SK-N-SH treated with all-trans-retinoic acid at 6 μM for 48 hours (cell line): ENCODE data around the gene ALPG.
"Not testable (repeated sequence)": the region's sequence is repeated elsewhere in the genome, so short reads cannot be mapped to it uniquely, and the experiment has no call there.

Experiments
- ATAC-seq: fragments of 200-7000 bp; cut with Tn5 transposase; 3 replicates; pipeline ENCODE4 v1.9.1; 2020; ENCODE audit warnings: mild to moderate bottlenecking, moderate library complexity
- ARNTL ChIP-seq: fragments of 450-650 bp; formaldehyde crosslinking; IDR thresholded peaks from 2 replicates; pipeline ENCODE4 v1.5.0; 2020; ENCODE audit warnings: low read depth, mild to moderate bottlenecking, moderate library complexity, borderline replicate concordance
- BACH2 ChIP-seq: fragments of 250-450 bp; sonication (Bioruptor Pico); IDR thresholded peaks from 2 replicates; pipeline ENCODE4 v1.9.0; 2021; ENCODE audit warnings: mild to moderate bottlenecking, borderline replicate concordance
- CREB5 ChIP-seq: fragments of 250-450 bp; sonication (Bioruptor Pico); IDR thresholded peaks from 2 replicates; pipeline ENCODE4 v1.5.1; 2020; ENCODE audit warnings: low read depth, mild to moderate bottlenecking, moderate library complexity
- ESRRG ChIP-seq: fragments of 250-450 bp; sonication (Bioruptor Pico); IDR thresholded peaks from 2 replicates; pipeline ENCODE4 v1.6.1; 2021; ENCODE audit warnings: mild to moderate bottlenecking
- GLIS3 ChIP-seq: fragments of 250-450 bp; sonication (Bioruptor Pico); IDR thresholded peaks from 2 replicates; pipeline ENCODE4 v1.5.0; 2020; ENCODE audit warnings: mild to moderate bottlenecking, moderate library complexity
- ISL1 ChIP-seq: fragments of 250-450 bp; sonication (Bioruptor Pico); IDR thresholded peaks from 2 replicates; pipeline ENCODE4 v2.1.2; 2022; ENCODE audit warnings: mild to moderate bottlenecking, moderate library complexity
- OSR1 ChIP-seq: fragments of 250-450 bp; sonication (Bioruptor Pico); IDR thresholded peaks from 2 replicates; pipeline ENCODE4 v1.8.0; 2022; ENCODE audit warnings: moderate library complexity, mild to moderate bottlenecking, inconsistent platforms
- POU6F1 ChIP-seq: fragments of 250-450 bp; sonication (Bioruptor Pico); IDR thresholded peaks from 2 replicates; pipeline ENCODE4 v1.8.0; 2021; ENCODE audit warnings: low read depth, mild to moderate bottlenecking, moderate library complexity, borderline replicate concordance
- RARB ChIP-seq: fragments of 250-450 bp; sonication (Bioruptor Pico); IDR thresholded peaks from 2 replicates; pipeline ENCODE4 v1.8.0; 2021; ENCODE audit warnings: mild to moderate bottlenecking, moderate library complexity
- SNAI2 ChIP-seq: fragments of 250-450 bp; sonication (Bioruptor Pico); IDR thresholded peaks from 2 replicates; pipeline ENCODE4 v1.5.0; 2020; ENCODE audit warnings: mild to moderate bottlenecking, moderate library complexity
- TCF4 ChIP-seq: fragments of 250-450 bp; sonication (Bioruptor Pico); IDR thresholded peaks from 2 replicates; pipeline ENCODE4 v1.8.0; 2021; ENCODE audit warnings: mild to moderate bottlenecking, moderate library complexity, borderline replicate concordance
- TOX ChIP-seq: fragments of 250-450 bp; sonication (Bioruptor Pico); IDR thresholded peaks from 2 replicates; pipeline ENCODE4 v1.8.0; 2021; ENCODE audit warnings: mild to moderate bottlenecking, moderate library complexity, borderline replicate concordance
- ZC3H10 ChIP-seq: fragments of 250-450 bp; sonication (Bioruptor Pico); IDR thresholded peaks from 2 replicates; pipeline ENCODE4 v1.5.1; 2021; ENCODE audit warnings: mild to moderate bottlenecking, moderate library complexity
- ZFP30 ChIP-seq: fragments of 450-650 bp; formaldehyde crosslinking; IDR thresholded peaks from 2 replicates; pipeline ENCODE4 v1.5.0; 2022; ENCODE audit warnings: mild to moderate bottlenecking, moderate library complexity
- ZNF565 ChIP-seq: fragments of 450-650 bp; formaldehyde crosslinking; conservative IDR thresholded peaks from 2 replicates; pipeline ENCODE4 v1.5.0; 2020; ENCODE audit warnings: low read depth, mild to moderate bottlenecking, moderate library complexity
- ZNF70 ChIP-seq: fragments of 450-650 bp; formaldehyde crosslinking; IDR thresholded peaks from 2 replicates; pipeline ENCODE4 v1.5.0; 2020; ENCODE audit warnings: mild to moderate bottlenecking, moderate library complexity
- TF ChIP-seq, protein P1 (sequence below): fragments of 250-450 bp; sonication (Bioruptor Pico); IDR thresholded peaks from 2 replicates; pipeline ENCODE4 v1.8.0; 2020; ENCODE audit warnings: mild to moderate bottlenecking, moderate library complexity, borderline replicate concordance

ALPG gene

DNA sequence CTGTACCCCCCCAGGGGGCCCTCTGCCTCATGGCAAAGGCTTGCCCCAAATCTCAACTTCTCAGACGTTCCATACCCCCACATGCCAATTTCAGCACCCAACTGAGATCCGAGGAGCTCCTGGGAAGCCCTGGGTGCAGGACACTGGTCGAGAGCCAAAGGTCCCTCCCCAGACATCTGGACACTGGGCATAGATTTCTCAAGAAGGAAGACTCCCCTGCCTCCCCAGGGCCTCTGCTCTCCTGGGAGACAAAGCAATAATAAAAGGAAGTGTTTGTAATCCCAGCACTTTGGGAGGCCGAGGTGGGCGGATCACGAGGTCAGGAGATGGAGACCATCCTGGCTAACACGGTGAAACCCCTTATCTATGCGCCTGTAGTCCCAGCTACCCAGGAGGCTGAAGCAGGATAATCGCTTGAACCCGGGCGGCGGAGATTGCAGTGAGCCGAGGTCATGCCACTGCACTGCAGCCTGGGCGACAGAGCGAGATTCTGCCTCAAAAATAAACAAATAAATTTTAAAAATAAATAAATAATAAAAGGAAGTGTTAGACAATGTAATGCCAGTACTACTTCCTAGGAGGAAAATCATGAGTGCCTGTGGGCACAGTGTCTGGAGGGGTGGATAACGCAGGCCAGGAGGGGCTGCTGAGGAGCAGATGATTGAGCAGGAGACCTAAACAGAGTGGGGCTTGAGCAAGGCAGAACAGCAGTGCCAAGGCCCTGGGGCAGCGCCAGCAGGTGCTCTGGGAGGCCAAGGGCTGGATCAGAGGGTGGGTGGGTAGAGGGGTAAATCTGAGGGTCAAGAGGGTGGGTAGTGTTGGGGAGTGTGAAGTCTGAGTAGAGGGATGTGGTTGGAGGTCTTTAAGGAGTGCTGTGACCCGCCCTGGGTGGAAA lies 24.1 kb upstream of the ALPG start:
- no peak for ATAC-seq
- TF ChIP-seq POU6F1 (CRISPR knock-in tag), result no peak
- TF ChIP-seq ISL1 (CRISPR knock-in tag), result no peak
- TF ChIP-seq ESRRG (CRISPR knock-in tag), result no peak
- no peak for TF ChIP-seq OSR1
- TF ChIP-seq, protein P1, sequence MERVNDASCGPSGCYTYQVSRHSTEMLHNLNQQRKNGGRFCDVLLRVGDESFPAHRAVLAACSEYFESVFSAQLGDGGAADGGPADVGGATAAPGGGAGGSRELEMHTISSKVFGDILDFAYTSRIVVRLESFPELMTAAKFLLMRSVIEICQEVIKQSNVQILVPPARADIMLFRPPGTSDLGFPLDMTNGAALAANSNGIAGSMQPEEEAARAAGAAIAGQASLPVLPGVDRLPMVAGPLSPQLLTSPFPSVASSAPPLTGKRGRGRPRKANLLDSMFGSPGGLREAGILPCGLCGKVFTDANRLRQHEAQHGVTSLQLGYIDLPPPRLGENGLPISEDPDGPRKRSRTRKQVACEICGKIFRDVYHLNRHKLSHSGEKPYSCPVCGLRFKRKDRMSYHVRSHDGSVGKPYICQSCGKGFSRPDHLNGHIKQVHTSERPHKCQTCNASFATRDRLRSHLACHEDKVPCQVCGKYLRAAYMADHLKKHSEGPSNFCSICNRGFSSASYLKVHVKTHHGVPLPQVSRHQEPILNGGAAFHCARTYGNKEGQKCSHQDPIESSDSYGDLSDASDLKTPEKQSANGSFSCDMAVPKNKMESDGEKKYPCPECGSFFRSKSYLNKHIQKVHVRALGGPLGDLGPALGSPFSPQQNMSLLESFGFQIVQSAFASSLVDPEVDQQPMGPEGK, result no peak
- TF ChIP-seq RARB (CRISPR knock-in tag), result no peak
- no peak for TF ChIP-seq ZC3H10 (CRISPR knock-in tag)
- TF ChIP-seq BACH2 (CRISPR knock-in tag), result no peak
- no peak for TF ChIP-seq CREB5 (CRISPR knock-in tag)
- no peak for TF ChIP-seq SNAI2 (CRISPR knock-in tag)
- TF ChIP-seq ZNF565 (CRISPR knock-in tag), result no peak
- no peak for TF ChIP-seq ZFP30
- TF ChIP-seq ARNTL (CRISPR knock-in tag), result no peak
- TF ChIP-seq TCF4 (CRISPR knock-in tag), result no peak

DNA sequence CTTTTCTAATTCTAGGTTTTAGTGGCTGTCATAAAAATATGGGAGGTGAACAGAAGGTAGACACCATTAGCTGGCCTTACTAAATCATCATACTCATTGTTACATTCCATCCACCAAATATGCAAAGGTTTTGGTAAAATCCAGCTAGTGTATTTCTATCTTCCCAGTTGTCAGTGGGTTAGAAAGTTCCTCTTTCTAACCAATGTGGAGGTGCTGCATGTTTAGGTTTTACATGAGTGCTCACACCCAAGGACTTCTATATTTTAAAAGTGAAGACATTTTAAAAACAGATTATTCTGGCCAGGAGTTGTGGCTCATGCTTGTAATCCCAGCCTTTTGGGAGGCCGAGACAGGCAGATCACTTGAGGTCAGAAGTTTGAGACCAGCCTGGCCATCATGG lies 22.2 kb upstream of the ALPG start:
- TF ChIP-seq ESRRG (CRISPR knock-in tag) (no peak), ISL1 (CRISPR knock-in tag) (no peak), CREB5 (CRISPR knock-in tag) (no peak), RARB (CRISPR knock-in tag) (no peak), TOX (CRISPR knock-in tag) (no peak), BACH2 (CRISPR knock-in tag) (no peak), GLIS3 (CRISPR knock-in tag) (no peak), ZNF565 (CRISPR knock-in tag) (no peak)
- no peak for ATAC-seq

- not testable (repeated sequence) for ATAC-seq
Observed at GRCh38 chr2:232385058-232385457, 21.6 kb upstream of the ALPG start.

DNA sequence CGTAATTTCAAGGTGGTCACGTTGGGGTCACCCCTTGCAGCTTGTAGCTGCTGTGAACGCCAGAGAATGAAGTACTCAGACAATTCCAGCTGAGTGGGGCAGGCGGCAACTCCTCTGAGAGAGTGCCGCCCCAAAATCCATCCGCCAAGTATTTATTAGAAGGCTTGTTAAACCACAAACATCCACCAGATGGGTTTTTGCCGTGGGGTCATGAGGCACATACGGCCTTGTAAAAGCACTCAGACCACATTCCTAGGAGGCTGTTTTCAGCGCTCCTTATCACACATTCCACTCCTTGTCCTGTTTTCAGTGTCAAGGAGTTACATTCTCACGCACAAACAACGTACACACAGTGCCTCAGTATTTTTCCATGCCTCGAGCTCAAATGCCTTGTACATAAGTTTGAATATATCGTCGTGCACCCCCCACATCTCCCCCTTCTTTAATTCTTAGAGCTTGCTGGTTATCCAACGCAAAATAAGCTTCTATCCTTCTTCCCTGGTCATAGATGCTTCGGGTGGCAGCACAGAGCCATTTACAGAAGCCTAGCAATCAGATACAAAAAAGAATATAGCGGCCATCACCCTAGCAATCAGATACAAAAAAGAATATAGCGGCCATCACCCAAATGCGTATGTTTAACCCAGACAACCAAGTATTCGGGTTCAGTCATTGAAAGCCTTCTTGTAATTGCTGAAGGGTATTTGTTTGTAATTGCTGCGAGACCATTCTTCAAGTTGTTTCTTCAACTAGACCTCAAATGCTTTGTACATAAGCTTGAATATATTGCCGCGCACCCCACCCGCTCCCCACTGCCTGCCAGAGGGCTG lies 20.8 kb upstream of the ALPG start:
- no peak for TF ChIP-seq ZNF70 (CRISPR knock-in tag)

DNA sequence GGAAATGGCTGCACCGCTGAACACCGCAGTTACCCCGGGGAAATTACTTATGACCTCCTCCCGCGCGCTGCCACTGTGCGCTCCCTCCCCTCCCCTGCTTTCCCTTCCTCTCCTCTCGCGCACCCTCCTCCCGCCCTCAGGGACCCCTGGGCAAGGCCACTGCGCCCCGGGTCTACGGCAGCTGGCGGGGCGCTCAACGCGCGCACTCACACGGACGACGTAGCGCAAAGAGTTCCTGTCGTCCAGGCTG lies 20.2 kb upstream of the ALPG start:
- ATAC-seq, result no peak
- no peak for TF ChIP-seq ARNTL (CRISPR knock-in tag)

More for the DNA sequence above, 20.8 kb upstream of the ALPG start:
- peak; percentile 10; the same call in 1 of the 3 replicates for ATAC-seq
